ENCODE results near the gene MYO1E.

- no peak for TF ChIP-seq POLR2A (IDR thresholded peaks at IDR 0.05)
- no peak for TF ChIP-seq CTCF (IDR thresholded peaks at IDR 0.05)
These were observed 224.4 kb downstream of the MYO1E start for GRCh38 chr15:59148153-59148833.

All from uterus (tissue), 2 donors.